A549 (cell line): ENCODE data around the gene ZNF683. TPM values are rescaled to one million over a fixed set of nuclear protein-coding genes. Genes with fewer than 3 reads are reported as not detected.

Source experiments
- ATAC-seq, 2 experiments: fragments of 200-7000 bp in 1 of 2; fragments of >200 bp in 1 of 2; cut with Nextera tagmentation in 1 of 2; cut with Tn5 transposase in 1 of 2; 3 replicates each; pipeline versions ENCODE4 v1.8.0 to v1.9.1; 2018 to 2020; ENCODE audit warnings: mild to moderate bottlenecking in 1 of 2, moderate library complexity in 1 of 2
- CTCF ChIA-PET: fragments of 300-600 bp; sonication (Branson Sonifier 250); formaldehyde crosslinking; extraction: SDS; loops from one replicate; lab custom pipeline; 2021; ENCODE audit warnings: antibody characterized with exemption, inconsistent platforms; lab: Yijun Ruan, JAX
- POLR2A ChIA-PET: fragments of 350-600 bp; formaldehyde crosslinking; extraction: SDS; loops from one replicate; lab custom pipeline; 2021; ENCODE audit warnings: antibody characterized with exemption, inconsistent platforms; lab: Yijun Ruan, JAX
- DNase-seq, 2 experiments: peaks; one replicate each; pipeline versions ENCODE4 v3.0.0 to v3.0.0-alpha.2; 2011 to 2016; ENCODE audit warnings: low read depth in 1 of 2, low spot score in 1 of 2
- FAIRE-seq: peaks from 2 replicates; lab custom pipeline; 2011; peaks lifted over from hg19 to GRCh38; lab: Jason Lieb, UNC
- H3K27ac ChIP-seq, 2 experiments: fragments of >200 bp; sonication (Bioruptor Twin); formaldehyde crosslinking; 3 replicates each; pipeline ENCODE4 v1.5.1; 2016 to 2017
- H3K4me1 ChIP-seq: fragments of >200 bp; sonication (Bioruptor Twin); formaldehyde crosslinking; 3 replicates; pipeline ENCODE4 v1.6.1; 2016
- H3K4me2 ChIP-seq: fragments of >200 bp; sonication (Bioruptor Twin); formaldehyde crosslinking; 3 replicates; pipeline ENCODE4 v1.6.1; 2016
- H3K4me3 ChIP-seq: fragments of >200 bp; sonication (Bioruptor Twin); formaldehyde crosslinking; 3 replicates; pipeline ENCODE4 v1.5.1; 2016
- H3K9me3 ChIP-seq: fragments of >200 bp; sonication (Bioruptor Twin); formaldehyde crosslinking; 3 replicates; pipeline ENCODE4 v1.6.1; 2016
- EP300 ChIP-seq, 2 experiments: fragments of >200 bp; sonication (Bioruptor Twin); formaldehyde crosslinking; IDR thresholded peaks; 2 replicates in 1 of 2; 3 replicates in 1 of 2; pipeline ENCODE4 v1.6.1; 2016 to 2017
- FOSL2 ChIP-seq, 2 experiments: fragments of 450-650 bp in 1 of 2; fragments of >200 bp in 1 of 2; sonication (Bioruptor Twin) in 1 of 2; formaldehyde crosslinking; IDR thresholded peaks; 2 replicates each; pipeline versions ENCODE4 v1.5.0 to v1.6.1; 2016 to 2020; ENCODE audit warnings: mild to moderate bottlenecking in 1 of 2, moderate library complexity in 1 of 2
- FOXS1 ChIP-seq: fragments of 250-450 bp; sonication (Bioruptor Pico); IDR thresholded peaks from 2 replicates; pipeline ENCODE4 v1.5.0; 2020; ENCODE audit warnings: mild to moderate bottlenecking, moderate library complexity
- GATA3 ChIP-seq: IDR thresholded peaks from 2 replicates; pipeline ENCODE4 v1.6.1; 2012; ENCODE audit warnings: borderline replicate concordance
- HDAC2 ChIP-seq: fragments of 200-600 bp; sonication (generic); IDR thresholded peaks from 2 replicates; pipeline ENCODE4 v1.6.1; 2016
- HOXB13 ChIP-seq: fragments of 250-450 bp; sonication (Bioruptor Pico); IDR thresholded peaks from 2 replicates; pipeline ENCODE4 v1.5.0; 2020; ENCODE audit warnings: low read depth, mild to moderate bottlenecking, moderate library complexity
- HOXB5 ChIP-seq: fragments of 250-450 bp; sonication (Bioruptor Pico); IDR thresholded peaks from 2 replicates; pipeline ENCODE4 v1.5.0; 2020; ENCODE audit warnings: mild to moderate bottlenecking, moderate library complexity
- JUN ChIP-seq, 2 experiments: fragments of >200 bp; sonication (Bioruptor Twin); formaldehyde crosslinking; IDR thresholded peaks; 2 replicates in 1 of 2; 3 replicates in 1 of 2; pipeline ENCODE4 v1.6.1; 2016 to 2017
- JUNB ChIP-seq: fragments of >200 bp; sonication (Bioruptor Twin); formaldehyde crosslinking; IDR thresholded peaks from 2 replicates; pipeline ENCODE4 v1.6.1; 2016
- KDM1A ChIP-seq: fragments of 200-600 bp; sonication (generic); IDR thresholded peaks from 2 replicates; pipeline ENCODE4 v1.6.1; 2016; ENCODE audit warnings: low read depth, mild to moderate bottlenecking
- MAFK ChIP-seq: fragments of 450-650 bp; IDR thresholded peaks from 2 replicates; pipeline ENCODE4 v1.6.1; 2014; ENCODE audit not compliant: partially characterized antibody
- RARB ChIP-seq: fragments of 250-450 bp; sonication (Bioruptor Pico); IDR thresholded peaks from 2 replicates; pipeline ENCODE4 v1.8.0; 2021; ENCODE audit warnings: mild to moderate bottlenecking, moderate library complexity
- TFCP2L1 ChIP-seq: fragments of 250-450 bp; sonication (Bioruptor Pico); IDR thresholded peaks from 2 replicates; pipeline ENCODE4 v1.5.0; 2021; ENCODE audit warnings: mild to moderate bottlenecking
- ZFP36 ChIP-seq: fragments of 450-650 bp; IDR thresholded peaks from 2 replicates; pipeline ENCODE4 v1.6.1; 2014; ENCODE audit warnings: borderline replicate concordance; ENCODE audit not compliant: partially characterized antibody
- WGBS: methylation state at CpG from one replicate; pipeline ENCODE4 v1.1.6; 2017; ENCODE audit errors: missing lambda C conversion rate; 5-methylcytosine and 5-hydroxymethylcytosine counted together
- polyA plus RNA-seq, 4 experiments: library from polyadenylated mRNA; depleted of rRNA in 3 of 4; stranded (reverse); fragments of >200 nt; fragmentation: RNase III in 1 of 4; extraction: RNeasy Plus Mini Kit Qiagen cat#74134 plus additional on column Dnase treatment in 1 of 4; gene quantifications; 2 replicates in 3 of 4; 3 replicates in 1 of 4; pipeline ENCODE4 v1.2.3, GENCODE V29; 2011 to 2017

Gene ZNF683
- polyA plus RNA-seq, 2 of the 4 experiments (the other 2 are of a cell fraction) = not detected

- TF ChIP-seq MAFK (no peak), HOXB13 (CRISPR knock-in tag) (no peak)
- TF ChIP-seq, all 56 proteins: peak for 0
- CTCF ChIA-PET = interaction anchor here (1.0 to 1.6 kb wide), 2 partner anchors 11 to 67 kb away, joined by 3 to 5 read pairs; no protein-coding TSS in a partner anchor
- Histone ChIP-seq H3K9me3 (no peaks in the 10 kb centered on the region), H3K4me1 (peaks cover 66% of the 10 kb centered on the region), H3K27ac (peak overlapping the region; percentile 78 to 95), H3K4me3 (no peak overlapping the region), H3K4me2 (peak overlapping the region; percentile 64)
- DNase-seq = no peak
- ATAC-seq = no peak
- FAIRE-seq = no peak
- POLR2A ChIA-PET = no interaction called here
- 57% methylated on average over 5 of the region's 5 CpGs for WGBS
Measured at GRCh38 chr1:26352338-26352679, 20.2 kb downstream of the ZNF683 start.

- peak; percentile 54 for TF ChIP-seq ZFP36
- TF ChIP-seq KDM1A = no peak
- TF ChIP-seq EP300 (IDR thresholded peaks at IDR 0.05) = no peak
- TF ChIP-seq HOXB5 = no peak
- no peak for TF ChIP-seq TFCP2L1 (CRISPR knock-in tag)
- no peak overlapping the region for H3K4me3 ChIP-seq
- ATAC-seq = peak; percentile 46 to 61; a peak in 5 of 6 replicates
- WGBS = 38% methylated on average over 9 of the region's 12 CpGs
- POLR2A ChIA-PET = interaction anchor here (0.6 kb wide), 1 partner anchor 29 kb away, joined by 3 read pairs; no protein-coding TSS in a partner anchor
- H3K9me3 ChIP-seq = no peaks in the 10 kb centered on the region
- H3K27ac ChIP-seq = peak overlapping the region; percentile 78 to 95
- CTCF ChIA-PET = interaction anchor here (1.0 to 2.3 kb wide), 3 partner anchors 12 to 66 kb away, joined by 3 to 9 read pairs (median 5); partner anchors contain the start of gene CD52
- peaks cover 61% of the 10 kb centered on the region for H3K4me1 ChIP-seq
- peak overlapping the region; percentile 64 for H3K4me2 ChIP-seq
- peak; percentile 16 to 78 for DNase-seq
- FAIRE-seq = no peak
Measured at GRCh38 chr1:26351590-26352337, 20.8 kb downstream of the ZNF683 start.

- DNase-seq = peak in 1 of 2 experiments; percentile 77
- peaks cover 56% of the 10 kb centered on the region for H3K4me1 ChIP-seq
- TF ChIP-seq GATA3 (peak; percentile 50; the same call in 1 of the 2 replicates), JUNB (peak; percentile 40; the same call in 1 of the 2 replicates), EP300 (IDR thresholded peaks at IDR 0.05) (peak; percentile 19 to 55; a peak in 3 of 5 replicates), HDAC2 (no peak), FOSL2 (IDR thresholded peaks at IDR 0.05) (no peak), FOSL2 (CRISPR knock-in tag; IDR thresholded peaks at IDR 0.05) (peak; percentile 68), FOXS1 (no peak), JUN (IDR thresholded peaks at IDR 0.05) (peak in 1 of 2 experiments; percentile 56; a peak in 1 of 5 replicates)
- peak overlapping the region; percentile 78 to 95 for H3K27ac ChIP-seq
- no peak overlapping the region for H3K4me3 ChIP-seq
- FAIRE-seq = no peak
- H3K9me3 ChIP-seq = no peaks in the 10 kb centered on the region
- peak; percentile 41 to 62; a peak in 4 of 6 replicates for ATAC-seq
- WGBS = 62% methylated on average over 9 of the region's 9 CpGs
- POLR2A ChIA-PET = interaction anchor here (0.6 kb wide), 1 partner anchor 28 kb away, joined by 3 read pairs; no protein-coding TSS in a partner anchor
- CTCF ChIA-PET = interaction anchor here (1.0 to 6.1 kb wide), 4 partner anchors 13 to 32 kb away, joined by 3 to 42 read pairs (median 7); partner anchors contain the start of gene CD52
- peak overlapping the region; percentile 64 for H3K4me2 ChIP-seq
Measured at GRCh38 chr1:26350701-26351589, 21.6 kb downstream of the ZNF683 start.

DNA sequence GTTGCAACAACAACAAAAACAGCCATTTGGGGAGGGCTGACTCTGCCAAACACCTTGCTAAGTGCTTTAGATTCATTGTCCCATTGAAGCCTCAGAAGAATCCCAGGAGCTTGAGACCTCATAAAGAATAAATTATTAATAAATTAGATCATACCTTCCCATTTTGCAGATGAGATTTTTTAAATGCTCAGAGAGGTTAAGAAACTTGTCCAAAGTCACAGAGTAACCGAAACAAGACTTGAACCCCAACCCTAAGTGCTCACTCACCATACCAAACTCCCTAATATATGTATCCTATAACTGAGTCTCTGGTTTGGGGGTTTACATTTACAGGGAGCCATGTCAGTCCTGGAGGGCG is 22.2 kb downstream of the ZNF683 start:
- DNase-seq = no peak
- WGBS = 59% methylated on average over 2 of the region's 2 CpGs
- no peak for FAIRE-seq
- ATAC-seq = no peak
- no peaks in the 10 kb centered on the region for H3K9me3 ChIP-seq
- H3K4me3 ChIP-seq = no peak overlapping the region
- TF ChIP-seq RARB (CRISPR knock-in tag) (no peak), ZFP36 (peak; percentile 24), HDAC2 (peak; percentile 75; the same call in 1 of the 2 replicates)
- peak overlapping the region; percentile 78 to 95 for H3K27ac ChIP-seq
- peaks cover 56% of the 10 kb centered on the region for H3K4me1 ChIP-seq
- ChIA-PET POLR2A (no interaction called here), CTCF (interaction anchor here (1.0 to 6.1 kb wide), 5 partner anchors 12 to 67 kb away, joined by 3 to 42 read pairs (median 4); partner anchors contain the start of gene CD52)
- peak overlapping the region; percentile 64 for H3K4me2 ChIP-seq
